Measurements from ENCODE around the gene DMRTC2.

DNA sequence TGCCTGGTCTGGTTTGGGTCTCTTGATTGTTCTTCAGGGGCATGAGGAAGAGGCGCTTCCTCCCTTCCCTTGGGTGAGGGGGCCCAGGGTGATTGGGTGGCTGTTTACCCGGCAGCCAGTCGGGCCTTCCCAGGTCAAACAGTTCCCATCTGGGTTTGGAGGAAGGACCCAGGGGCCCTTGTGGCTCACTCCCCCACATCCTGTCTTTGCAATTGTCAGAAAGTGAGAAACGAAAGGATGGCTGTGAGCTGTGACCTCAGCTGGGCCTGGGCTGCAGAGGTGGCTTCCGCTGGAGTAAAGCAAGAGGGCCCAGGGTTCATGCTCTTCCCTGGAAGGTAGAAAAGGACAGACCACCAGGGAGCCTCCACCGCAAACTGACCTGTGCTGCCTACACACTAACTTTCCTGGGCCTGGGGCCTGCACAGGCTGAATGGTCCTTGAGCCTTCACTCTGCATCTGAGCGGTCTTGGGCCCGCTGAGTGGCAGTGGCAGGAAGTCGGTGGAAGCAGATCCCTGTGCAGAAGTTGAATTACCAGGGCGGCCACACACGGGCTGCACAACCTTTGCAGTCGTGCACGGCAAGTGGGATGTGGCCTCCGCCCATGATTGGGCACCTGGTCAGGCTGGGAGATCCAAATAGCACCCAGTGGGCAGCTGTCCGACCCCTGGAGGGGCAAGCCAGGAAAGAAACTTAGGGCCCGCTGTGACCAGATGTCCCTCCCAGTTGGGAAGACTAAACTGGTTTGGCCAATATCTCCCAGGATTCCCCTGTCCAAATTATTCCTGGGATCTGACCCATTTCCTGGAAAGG, 26.9 kb downstream of the DMRTC2 start:
- TF ChIP-seq, protein P1, sequence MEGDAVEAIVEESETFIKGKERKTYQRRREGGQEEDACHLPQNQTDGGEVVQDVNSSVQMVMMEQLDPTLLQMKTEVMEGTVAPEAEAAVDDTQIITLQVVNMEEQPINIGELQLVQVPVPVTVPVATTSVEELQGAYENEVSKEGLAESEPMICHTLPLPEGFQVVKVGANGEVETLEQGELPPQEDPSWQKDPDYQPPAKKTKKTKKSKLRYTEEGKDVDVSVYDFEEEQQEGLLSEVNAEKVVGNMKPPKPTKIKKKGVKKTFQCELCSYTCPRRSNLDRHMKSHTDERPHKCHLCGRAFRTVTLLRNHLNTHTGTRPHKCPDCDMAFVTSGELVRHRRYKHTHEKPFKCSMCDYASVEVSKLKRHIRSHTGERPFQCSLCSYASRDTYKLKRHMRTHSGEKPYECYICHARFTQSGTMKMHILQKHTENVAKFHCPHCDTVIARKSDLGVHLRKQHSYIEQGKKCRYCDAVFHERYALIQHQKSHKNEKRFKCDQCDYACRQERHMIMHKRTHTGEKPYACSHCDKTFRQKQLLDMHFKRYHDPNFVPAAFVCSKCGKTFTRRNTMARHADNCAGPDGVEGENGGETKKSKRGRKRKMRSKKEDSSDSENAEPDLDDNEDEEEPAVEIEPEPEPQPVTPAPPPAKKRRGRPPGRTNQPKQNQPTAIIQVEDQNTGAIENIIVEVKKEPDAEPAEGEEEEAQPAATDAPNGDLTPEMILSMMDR (IDR thresholded peaks at IDR 0.05), result no peak
- TF ChIP-seq POLR2A (IDR thresholded peaks at IDR 0.05), result no peak
